GM19397 (cell line): ENCODE measurements around the gene ARIH2.
"Not testable (repeated sequence)": the region's sequence is repeated elsewhere in the genome, so short reads cannot be mapped to it uniquely, and the experiment has no call there.

Experiments
- ATAC-seq: cut with Tn5 transposase; IDR thresholded peaks from one replicate; pipeline ENCODE4 v1.9.1; 2021; ENCODE audit warnings: mild to moderate bottlenecking, moderate library complexity; ENCODE audit not compliant: unreplicated experiment

Gene ARIH2

DNA sequence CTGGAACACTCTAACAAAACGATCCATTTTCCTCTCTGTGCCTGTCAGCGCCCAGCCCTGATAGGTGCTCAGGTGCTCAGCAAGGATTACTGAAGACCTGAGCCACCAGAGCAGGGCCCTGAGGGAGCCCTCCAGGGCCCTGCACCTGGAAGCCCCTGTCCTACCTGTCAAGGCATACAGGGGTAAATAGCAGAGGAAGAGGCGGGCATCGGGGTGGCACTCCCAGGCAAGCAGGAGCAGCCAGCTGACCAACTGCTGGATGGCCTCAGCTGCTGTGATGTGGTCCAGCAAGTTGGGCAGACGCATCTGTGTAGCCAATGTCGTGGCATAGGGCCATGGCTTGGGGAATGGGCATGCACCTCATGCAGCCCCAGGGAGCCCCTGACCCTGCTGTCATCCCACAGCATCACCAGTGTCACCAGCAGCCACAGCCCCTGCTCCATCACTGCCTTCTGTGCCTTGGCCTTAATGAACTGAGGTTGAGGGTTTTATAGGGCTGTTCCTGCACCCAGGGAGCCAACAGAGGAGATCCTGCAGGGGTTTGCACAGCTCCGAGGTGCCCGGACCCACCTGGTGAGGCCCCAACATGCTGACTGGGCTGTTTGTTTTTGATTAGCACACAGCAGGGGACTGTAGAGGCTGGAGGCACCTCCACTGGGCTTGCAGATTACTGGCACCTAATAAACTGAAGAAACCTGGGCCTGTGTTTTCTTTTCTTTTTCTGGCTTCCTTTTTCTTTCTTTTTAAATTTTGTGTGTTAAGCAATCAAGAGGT is 80.6 kb downstream of the ARIH2 start:
- ATAC-seq: no peak

DNA sequence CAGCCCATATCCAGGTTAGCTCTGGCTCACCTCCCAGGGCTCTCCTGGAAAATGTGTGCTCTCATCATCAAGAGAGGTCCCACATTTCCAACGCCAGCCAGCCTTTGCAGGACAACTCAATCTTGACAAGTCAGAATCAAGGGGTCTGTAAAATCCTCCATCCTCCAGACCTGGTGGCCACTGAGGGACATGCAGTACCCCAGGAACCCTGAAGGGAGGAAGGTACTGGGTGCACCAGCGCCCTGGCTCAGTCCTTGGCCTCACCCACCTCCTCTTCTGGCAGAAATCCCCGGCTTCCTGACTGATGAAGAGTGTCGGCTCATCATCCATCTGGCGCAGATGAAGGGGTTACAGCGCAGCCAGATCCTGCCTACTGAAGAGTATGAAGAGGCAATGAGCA is 82.5 kb downstream of the ARIH2 start:
- no peak for ATAC-seq

DNA sequence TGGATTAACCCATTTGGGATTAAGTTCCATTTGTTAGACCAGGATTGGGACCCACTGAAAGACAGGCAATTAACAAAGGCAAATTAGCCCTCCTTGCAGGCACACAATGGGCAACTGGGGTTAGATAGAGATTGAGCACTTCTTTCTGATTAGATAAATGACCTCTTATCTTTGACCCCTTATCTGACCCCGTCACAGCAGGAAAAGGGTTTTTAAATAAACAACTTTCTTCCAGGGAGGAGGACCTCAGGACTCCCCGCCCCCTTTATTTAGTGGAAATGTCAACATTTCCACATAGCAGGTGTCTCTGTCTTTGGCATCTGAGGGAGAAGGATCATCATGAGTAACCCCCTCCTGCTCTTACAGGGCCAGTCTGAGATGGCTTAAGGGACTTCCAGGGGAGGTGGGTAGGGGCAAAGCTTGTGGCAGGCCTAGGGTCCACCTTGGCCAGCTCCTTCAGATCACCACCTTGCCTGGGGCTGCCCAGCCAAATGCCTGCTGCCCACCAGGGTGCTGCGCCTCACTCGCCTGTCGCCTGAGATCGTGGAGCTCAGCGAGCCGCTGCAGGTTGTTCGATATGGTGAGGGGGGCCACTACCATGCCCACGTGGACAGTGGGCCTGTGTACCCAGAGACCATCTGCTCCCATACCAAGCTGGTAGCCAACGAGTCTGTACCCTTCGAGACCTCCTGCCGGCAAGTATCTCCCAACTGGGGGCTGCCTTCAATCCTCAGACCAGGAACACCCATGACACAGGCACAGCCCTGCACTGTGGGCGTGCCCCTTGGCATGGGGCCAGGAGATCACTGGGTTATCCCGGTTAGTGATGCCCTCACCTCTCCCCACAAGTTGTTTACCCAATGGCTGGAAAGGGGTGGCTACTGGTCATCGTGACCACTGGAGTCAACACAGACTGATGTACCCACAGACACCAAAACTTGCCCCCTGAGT is 86.0 kb downstream of the ARIH2 start:
- ATAC-seq: no peak

DNA sequence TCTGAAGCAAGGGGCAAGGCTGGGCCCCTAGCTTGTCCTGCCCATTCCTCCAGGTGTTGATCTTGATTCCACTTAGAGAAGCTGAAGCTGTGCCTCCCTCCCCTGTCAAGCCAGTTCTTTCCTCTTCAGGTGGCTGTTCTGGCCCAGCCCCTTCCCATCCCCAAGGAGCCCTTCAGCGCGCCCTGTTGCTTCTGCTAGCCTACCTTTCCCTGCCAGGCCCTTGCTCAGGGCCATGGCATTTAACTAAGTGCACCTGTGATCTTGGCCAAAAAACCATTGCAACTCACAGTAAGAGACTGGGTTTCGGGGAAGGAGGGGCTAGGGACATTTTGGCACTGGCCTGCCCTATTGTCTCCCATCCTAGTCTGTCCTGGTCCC is 86.7 kb downstream of the ARIH2 start:
- no peak for ATAC-seq

DNA sequence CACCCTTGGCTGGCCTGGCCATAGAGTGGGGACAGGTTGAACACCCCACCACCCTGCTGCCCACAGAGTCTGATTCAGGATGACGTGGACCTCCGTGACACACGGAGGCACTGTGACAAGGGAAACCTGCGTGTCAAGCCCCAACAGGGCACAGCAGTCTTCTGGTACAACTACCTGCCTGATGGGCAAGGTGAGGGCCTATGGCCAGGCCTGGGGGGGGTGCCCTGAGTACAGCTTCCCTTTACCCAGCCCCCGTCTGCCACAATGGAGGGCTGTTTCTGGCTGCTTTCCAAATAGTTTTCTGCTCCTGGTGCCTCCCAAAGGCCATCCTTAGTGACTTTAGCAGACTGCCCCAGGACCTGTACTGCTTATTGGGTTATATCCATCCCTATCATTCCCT is 87.4 kb downstream of the ARIH2 start:
- no peak for ATAC-seq

DNA sequence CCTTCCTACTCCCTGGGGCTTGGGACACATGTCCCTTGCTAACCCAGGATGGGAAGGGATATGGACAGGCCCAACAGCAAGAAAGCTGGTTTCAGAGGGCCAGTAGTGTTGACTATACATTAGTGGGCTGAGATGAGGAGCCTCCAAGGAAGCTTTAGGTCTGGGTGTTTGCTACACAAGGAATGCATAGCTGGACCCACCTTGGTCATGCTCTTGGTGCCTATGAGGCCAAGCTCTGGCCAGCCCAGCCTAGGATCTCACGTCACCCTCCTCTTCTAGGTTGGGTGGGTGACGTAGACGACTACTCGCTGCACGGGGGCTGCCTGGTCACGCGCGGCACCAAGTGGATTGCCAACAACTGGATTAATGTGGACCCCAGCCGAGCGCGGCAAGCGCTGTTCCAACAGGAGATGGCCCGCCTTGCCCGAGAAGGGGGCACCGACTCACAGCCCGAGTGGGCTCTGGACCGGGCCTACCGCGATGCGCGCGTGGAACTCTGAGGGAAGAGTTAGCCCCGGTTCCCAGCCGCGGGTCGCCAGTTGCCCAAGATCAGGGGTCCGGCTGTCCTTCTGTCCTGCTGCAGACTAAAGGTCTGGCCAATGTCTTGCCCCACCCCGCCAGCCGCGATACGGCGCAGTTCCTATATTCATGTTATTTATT is 87.9 kb downstream of the ARIH2 start:
- ATAC-seq: peak; percentile 2

DNA sequence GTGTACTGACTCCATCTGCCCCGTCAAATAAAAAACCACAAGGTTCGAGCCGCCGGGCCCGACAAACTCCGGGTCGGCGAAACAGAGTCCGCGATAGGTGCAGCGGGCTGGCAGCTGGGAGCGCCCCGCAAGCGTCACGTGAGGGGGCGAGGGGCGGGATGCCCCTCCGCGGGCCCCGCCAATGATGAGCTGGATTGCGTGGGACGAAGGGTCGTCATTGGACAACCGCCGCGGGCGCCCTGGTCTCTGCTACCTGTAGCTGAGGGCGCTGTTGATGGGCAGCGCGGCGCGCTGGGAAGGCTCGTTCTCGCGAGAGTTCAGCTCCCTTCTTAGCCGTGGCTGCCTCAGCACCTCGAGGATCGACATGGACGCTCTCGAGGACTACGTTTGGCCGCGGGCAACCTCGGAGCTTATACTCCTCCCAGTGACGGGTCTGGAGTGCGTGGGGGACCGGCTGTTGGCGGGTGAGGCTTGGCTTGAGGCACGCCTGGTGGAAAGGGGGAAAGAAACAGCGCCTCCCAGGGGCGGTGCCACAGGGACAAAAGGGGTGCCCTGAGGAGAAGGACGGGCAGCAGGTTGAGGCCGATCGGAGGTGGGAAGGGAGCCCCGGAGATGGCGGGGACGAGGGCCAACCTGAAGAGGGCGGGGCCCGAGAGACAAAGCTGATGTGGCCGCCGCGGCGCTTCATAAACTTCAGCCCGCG is 88.6 kb downstream of the ARIH2 start, which contains the start of gene WDR6:
Gene WDR6, plus strand, starts transcription at position 324 of the 703 bp plus-strand sequence. Its CDS starts 41 bp downstream, at position 365.
- ATAC-seq: peak; percentile 87

DNA sequence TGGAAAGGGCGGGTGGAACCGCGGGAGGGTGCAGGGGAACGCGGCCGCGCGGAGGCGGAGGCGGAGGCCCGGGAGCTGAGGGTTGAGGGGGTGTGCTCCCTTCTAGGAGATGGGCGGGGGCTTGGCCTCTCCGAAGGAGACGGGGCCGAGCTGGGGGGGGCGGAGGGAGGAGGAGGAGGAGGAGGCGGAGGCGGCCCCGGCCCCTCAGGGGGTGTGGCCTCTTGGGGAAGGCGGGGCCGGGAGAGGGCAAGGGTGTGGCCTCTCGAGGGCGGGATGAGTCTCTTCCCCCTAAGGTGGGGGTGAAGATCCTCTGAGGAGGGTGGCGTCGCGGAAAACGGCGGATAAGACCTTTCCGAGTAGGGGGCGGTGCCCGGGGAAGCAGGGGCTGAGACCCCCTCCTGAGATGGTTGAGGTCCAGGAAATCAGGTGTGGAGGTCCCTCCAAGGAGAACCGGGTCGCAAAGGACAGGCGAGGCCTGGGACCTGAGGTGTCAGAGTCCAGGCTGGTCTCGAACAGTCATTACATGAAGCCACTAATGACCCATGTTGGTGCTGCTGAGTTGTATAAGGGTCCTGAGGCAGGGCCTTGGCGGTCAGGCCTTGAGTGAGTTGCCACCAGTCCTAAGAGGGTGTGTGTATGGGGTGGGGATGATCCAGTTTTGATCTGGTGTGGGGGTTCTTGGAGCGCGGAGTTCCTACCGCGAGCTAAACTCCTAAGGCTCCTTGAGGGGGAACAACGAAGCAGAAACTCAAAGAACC is 89.3 kb downstream of the ARIH2 start:
- ATAC-seq: peak; percentile 38

DNA sequence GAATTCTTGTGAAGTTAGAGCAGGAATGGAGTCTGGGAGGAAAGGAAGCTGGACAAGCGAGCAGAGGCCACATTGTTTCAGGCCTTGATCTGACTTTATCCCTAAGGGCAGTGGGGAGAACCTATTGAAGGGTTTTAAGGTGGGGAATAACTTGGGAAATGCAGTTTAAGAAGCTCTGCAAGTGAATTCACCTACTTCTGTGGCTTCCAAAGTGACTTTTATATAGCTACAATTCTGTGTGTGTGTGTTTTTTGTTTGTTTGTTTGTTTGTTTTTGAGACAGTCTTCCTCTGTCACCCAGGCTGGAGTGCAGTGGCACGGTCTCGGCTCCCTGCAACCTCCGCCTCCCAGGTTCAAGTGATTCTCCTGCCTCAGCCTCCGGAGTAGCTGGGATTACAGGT is 90.0 kb downstream of the ARIH2 start:
- ATAC-seq: not testable (repeated sequence)

DNA sequence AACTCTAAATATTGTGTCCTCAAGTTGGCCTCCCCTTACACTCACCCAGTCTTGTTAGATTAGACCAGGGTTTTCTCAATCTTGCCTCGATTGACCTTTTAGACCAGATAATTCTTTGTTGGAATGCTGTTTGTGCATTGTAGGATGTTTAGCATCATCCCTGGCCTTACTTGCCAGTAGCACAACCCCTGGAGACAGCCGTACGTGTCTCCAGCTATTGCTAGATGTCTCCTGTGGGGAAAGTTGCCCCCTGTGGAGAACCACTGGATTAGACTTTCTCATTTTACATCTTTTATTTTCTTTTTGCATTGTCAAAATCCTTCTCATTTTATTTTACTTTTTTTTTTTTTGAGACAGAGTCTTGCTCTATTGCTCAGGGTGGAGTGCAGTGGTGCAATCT is 90.8 kb downstream of the ARIH2 start:
- no peak for ATAC-seq

DNA sequence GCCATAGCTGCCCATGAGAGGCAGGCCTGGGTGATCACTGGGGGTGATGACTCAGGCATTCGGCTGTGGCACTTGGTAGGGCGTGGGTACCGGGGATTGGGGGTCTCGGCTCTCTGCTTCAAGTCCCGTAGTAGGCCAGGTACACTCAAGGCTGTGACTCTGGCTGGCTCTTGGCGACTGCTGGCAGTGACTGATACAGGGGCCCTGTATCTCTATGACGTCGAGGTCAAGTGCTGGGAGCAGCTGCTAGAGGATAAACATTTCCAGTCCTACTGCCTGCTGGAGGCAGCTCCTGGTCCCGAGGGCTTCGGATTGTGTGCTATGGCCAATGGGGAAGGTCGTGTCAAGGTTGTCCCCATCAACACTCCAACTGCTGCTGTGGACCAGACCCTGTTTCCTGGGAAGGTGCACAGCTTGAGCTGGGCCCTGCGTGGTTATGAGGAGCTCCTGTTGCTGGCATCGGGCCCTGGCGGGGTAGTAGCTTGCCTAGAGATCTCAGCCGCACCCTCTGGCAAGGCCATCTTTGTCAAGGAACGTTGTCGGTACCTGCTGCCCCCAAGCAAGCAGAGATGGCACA is 93.9 kb downstream of the ARIH2 start:
- no peak for ATAC-seq

DNA sequence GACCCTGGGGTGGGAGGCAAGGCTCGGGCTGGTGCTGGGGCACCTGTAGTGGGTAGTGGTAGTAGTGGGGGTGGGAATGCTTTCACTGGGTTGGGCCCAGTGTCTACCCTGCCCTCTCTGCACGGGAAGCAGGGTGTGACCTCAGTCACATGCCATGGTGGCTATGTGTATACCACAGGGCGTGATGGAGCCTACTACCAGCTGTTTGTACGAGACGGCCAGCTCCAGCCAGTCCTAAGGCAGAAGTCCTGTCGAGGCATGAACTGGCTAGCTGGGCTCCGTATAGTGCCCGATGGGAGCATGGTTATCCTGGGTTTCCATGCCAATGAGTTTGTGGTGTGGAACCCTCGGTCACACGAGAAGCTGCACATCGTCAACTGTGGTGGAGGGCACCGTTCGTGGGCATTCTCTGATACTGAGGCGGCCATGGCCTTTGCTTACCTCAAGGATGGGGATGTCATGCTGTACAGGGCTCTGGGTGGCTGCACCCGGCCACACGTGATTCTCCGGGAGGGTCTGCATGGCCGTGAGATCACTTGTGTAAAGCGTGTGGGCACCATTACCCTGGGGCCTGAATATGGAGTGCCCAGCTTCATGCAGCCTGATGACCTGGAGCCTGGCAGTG is 94.6 kb downstream of the ARIH2 start:
- no peak for ATAC-seq

DNA sequence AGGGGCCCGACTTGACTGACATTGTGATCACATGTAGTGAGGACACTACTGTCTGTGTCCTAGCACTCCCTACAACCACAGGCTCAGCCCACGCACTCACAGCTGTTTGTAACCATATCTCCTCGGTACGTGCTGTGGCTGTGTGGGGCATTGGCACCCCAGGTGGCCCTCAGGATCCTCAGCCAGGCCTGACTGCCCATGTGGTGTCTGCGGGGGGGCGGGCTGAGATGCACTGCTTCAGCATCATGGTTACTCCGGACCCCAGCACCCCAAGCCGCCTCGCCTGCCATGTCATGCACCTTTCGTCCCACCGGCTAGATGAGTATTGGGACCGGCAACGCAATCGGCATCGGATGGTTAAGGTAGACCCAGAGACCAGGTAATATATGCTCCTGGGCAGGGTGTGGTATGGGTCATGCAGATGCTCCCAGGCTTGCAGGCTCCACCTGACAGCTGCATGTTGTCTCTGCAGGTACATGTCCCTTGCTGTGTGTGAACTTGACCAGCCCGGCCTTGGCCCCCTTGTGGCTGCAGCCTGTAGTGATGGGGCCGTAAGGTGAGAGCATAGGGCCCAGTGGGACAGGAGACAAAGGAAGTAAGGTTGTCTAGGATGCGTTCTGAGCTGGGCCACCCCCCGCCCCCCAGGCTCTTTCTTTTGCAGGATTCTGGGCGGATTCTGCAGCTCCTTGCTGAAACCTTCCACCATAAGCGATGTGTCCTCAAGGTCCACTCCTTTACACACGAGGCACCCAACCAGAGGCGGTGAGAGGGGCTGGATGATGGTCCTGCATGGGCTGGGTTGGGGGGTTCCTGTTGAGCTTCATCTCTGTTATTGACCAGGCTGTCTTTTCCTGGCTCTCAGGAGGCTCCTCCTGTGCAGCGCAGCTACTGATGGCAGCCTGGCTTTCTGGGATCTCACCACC is 95.4 kb downstream of the ARIH2 start:
- no peak for ATAC-seq

DNA sequence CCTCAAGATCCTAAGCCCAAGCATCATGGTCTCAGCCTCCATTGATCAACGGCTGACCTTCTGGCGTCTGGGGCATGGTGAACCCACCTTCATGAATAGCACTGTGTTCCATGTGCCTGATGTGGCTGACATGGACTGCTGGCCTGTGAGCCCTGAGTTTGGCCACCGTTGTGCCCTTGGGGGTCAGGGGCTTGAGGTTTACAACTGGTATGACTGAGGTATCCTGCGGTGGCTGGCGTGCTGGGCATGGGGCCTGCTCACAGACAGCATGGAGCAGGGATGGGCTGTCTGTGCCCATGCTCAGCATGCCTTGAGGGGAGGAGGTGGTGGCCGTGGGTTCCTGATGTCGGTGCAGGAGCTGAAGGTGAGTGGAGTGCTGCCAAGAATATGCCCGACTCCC is 96.4 kb downstream of the ARIH2 start:
- ATAC-seq: no peak

DNA sequence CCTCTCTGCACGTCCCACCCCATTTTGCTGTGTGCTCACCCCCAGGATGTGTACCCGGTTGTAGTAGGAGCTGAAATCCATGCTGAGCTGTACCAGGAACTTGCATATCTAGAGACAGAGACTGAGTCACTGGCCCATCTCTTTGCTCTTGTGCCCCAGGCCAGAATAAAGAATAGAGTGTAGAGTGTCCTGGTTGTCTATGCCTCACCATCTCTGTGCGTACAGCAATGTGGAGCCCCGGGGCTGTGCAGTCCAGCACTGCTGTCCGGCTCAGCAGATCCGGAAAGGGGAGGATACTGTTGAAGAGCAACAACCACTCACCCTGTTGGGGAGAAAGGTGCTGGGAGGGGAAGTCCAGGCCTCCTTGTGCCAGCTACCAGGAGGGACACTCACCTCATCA is 97.1 kb downstream of the ARIH2 start:
- no peak for ATAC-seq

DNA sequence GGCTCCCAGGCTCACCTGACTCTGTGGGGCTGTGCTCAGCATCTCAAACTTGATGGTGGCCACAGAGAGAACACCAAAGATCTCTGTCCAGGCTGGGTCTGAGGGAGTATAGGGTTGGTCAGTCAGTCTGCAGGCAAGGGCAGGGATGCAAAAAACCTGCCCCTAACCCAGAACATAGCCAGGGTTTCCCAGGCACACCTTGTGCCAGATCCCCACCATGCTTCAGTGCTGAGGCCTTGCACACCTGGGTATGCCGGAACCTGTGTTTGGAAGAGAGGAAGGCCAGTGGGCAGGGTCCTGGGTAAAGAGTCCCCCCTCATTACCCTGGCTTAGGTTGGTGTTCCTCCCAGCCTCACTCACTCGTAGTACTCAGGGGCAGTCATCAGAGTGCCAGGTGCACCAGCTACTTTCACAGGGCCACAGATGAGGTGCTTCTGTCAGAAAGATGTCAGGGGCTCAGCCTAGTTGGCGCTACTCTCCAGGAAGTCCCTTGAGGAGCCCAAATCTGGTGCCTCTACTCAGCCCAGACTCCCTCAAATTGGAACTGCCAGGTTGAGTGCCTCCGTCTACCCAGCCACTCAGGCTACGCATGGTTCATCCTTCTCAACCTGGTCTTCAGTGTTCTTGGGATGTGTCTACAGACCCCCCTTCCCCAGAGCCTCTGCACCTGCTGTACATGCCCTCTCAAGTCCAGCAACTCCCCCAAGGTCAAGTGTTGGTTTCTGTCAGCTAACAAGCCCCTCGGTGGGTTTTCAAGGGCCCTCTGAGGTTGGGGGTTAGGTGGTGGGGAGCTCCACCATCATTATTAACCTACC is 98.0 kb downstream of the ARIH2 start:
- ATAC-seq: no peak

DNA sequence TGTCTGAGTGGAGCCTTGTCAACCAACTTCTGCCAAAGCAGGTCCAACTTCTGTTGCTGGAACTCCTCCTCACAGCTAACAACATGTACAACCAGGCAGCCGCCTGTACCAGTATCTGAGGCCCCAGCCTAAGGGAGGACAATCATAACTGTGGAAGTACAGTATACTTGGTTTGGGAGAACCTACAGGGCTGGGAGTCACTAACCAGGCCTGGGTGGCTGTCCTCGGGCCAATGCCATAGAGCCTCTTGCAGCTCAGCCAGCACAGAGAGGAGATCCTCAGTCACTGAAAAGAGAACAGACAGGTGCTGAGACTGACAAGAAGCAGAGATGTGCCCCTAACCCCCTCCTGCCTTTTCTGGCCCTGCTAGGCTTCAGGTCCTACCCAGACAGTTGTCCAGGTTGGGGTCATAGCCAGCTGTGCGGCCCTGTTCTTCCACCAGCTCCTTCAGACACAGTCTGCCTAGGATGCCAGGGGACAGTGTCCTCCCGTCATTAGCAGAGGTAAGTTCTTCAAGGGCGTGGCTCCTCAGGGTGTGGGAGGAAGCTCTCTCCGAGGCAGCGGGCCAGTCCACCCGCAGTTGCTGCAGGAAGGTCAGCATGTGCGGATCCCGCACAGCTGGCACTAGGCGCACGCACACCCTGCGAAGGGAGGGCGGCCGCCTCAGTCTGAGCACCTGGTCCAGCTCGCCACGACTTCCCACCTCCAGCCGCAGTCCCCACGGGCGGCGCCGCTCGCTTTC is 98.8 kb downstream of the ARIH2 start:
- ATAC-seq: no peak
